DOHH2 (cell line): Measurements from ENCODE around the gene SCAMP2.

ENCODE experiments used
- CTCF ChIP-seq: fragments of 200-600 bp; sonication (generic); IDR thresholded peaks from one replicate; pipeline ENCODE4 v1.5.1; 2014; ENCODE audit warnings: antibody characterized with exemption, mild to moderate bottlenecking, low read depth, low read length; ENCODE audit not compliant: poor library complexity, severe bottlenecking
- EZH2phosphoT487 ChIP-seq: fragments of 200-600 bp; sonication (generic); IDR thresholded peaks from 2 replicates; pipeline ENCODE4 v1.6.1; 2017; ENCODE audit warnings: borderline replicate concordance, mild to moderate bottlenecking, antibody characterized with exemption, low read length, moderate library complexity, mixed read lengths

DNA sequence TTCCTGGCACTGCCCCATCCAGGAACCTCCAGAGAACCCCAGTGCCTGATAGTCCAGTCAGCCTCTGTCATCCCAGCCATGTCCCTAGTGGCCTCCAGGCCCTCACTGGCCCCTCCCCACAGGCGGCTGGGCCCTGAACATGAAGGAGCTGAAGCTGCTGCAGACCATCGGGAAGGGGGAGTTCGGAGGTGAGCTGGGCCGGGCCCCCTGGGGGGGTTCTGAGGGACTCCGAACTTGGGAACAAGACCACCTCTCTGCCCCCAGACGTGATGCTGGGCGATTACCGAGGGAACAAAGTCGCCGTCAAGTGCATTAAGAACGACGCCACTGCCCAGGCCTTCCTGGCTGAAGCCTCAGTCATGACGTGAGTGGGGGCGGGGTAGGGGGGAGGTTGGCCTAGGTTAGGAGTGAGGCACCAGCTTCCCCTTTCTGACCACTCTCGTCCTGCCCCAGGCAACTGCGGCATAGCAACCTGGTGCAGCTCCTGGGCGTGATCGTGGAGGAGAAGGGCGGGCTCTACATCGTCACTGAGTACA, 72.5 kb downstream of the SCAMP2 start:
- TF ChIP-seq CTCF (no peak), EZH2phosphoT487 (no peak)
